ENCODE results near the gene GARIN1A. TPM values are rescaled to one million over a fixed set of nuclear protein-coding genes. Genes with fewer than 3 reads are reported as not detected.

The GARIN1A gene
- total and polyA plus RNA-seq, 10 of the 15 experiments (the other 5 are each of a cell fraction or from before 2014, with no cell fraction given), result 0.04 to 0.43 (median 0.23) TPM; not detected in 1

GRCh38 chr7:128679920-128680319, 7.8 kb downstream of the GARIN1A start:
- no TSS peak for BruUV-seq (replicated peaks)
- Histone ChIP-seq H3K4me1 (ENCODE audit: control insufficient read depth, insufficient read depth, low read length) (no peaks in the 10 kb centered on the region), H3K27ac (ENCODE audit: control insufficient read depth, insufficient read depth) (no peak overlapping the region), H3K9ac (ENCODE audit: control insufficient read depth, insufficient read depth, low read length) (no peak overlapping the region), H3K9me3 (replicated peaks; ENCODE audit: control insufficient read depth, insufficient read depth, low read length) (no peaks in the 10 kb centered on the region), H4K20me1 (ENCODE audit: control insufficient read depth, insufficient read depth) (no peaks in the 10 kb centered on the region), H3K27me3 (replicated peaks in 1 of 2; ENCODE audit: control insufficient read depth in 2 of 2, insufficient read depth in 2 of 2, low read length in 1 of 2) (no peaks in the 10 kb centered on the region), H3K4me2 (ENCODE audit: control insufficient read depth, insufficient read depth) (no peak overlapping the region), H3K4me3 (no peak overlapping the region), H3K79me2 (ENCODE audit: control insufficient read depth, insufficient read depth, low read length) (no peaks in the 10 kb centered on the region), H3K36me3 (ENCODE audit: control insufficient read depth in 2 of 2, insufficient read depth in 2 of 2, low read length in 1 of 2) (no peaks in the 10 kb centered on the region), H2AFZ (ENCODE audit: control insufficient read depth, low read depth, low read length) (no peak overlapping the region; the same call in 1 of the 2 replicates)
- 50% methylated on average over 6 of the region's 6 CpGs for WGBS (ENCODE audit: insufficient coverage, insufficient replicate concordance, low lambda C conversion rate, missing lambda C conversion rate)
- in situ Hi-C loops (cut with MboI), result no loop called here
- peak; percentile 80 for ATAC-seq
- intact Hi-C loops (cut with micrococcal nuclease; ENCODE audit: unreplicated experiment), result no loop called here
- no peak for DNase-seq (ENCODE audit: low read depth, low spot score)
- no peak for FAIRE-seq
- SMC1A ChIA-PET (ENCODE audit: uncharacterized antibody, unreplicated experiment), result interaction anchor here (0.6 to 3.4 kb wide), 4 partner anchors 29 to 1224 kb away, joined by 3 to 13 read pairs (median 4); partner anchors contain the start of gene CALU
- POLR2A ChIA-PET, result interaction anchor here (1.0 to 3.9 kb wide), 5 partner anchors 28 to 226 kb away, joined by 3 to 25 read pairs (median 4); partner anchors contain the start of gene CALU
- CTCF ChIA-PET, result interaction anchor here (0.9 to 2.4 kb wide), 5 partner anchors 10 to 205 kb away, joined by 3 to 8 read pairs (median 4); partner anchors contain the start of gene CALU
- RAD21 ChIA-PET (ENCODE audit: unreplicated experiment), result interaction anchor here (1.0 to 2.1 kb wide), 5 partner anchors 17 to 203 kb away, joined by 3 to 6 read pairs (median 4); no protein-coding TSS in a partner anchor
- TF ChIP-seq SMAD5 (IDR thresholded peaks at IDR 0.05; ENCODE audit: low read depth) (no peak), SUZ12 (IDR thresholded peaks at IDR 0.05; ENCODE audit: unreplicated experiment) (no peak), IKZF2 (IDR thresholded peaks at IDR 0.05) (peak in 1 of 2 experiments; percentile 51; a peak in 1 of 4 replicates), ESRRA (IDR thresholded peaks at IDR 0.05; ENCODE audit: low read length) (no peak), FOS (IDR thresholded peaks at IDR 0.05; ENCODE audit: borderline replicate concordance, extremely low read depth, insufficient read length) (no peak), GATAD2B (conservative IDR thresholded peaks at IDR 0.05; ENCODE audit: low read depth) (peak; percentile 59; the same call in 1 of the 2 replicates), ZBED1 (IDR thresholded peaks at IDR 0.05; ENCODE audit: borderline replicate concordance) (no peak), MLLT1 (IDR thresholded peaks at IDR 0.05) (no peak), JUND (IDR thresholded peaks at IDR 0.05; ENCODE audit: low read depth, low read length) (no peak), CREB1 (IDR thresholded peaks at IDR 0.05; ENCODE audit: low read depth) (no peak), ZNF687 (IDR thresholded peaks at IDR 0.05) (peak; percentile 84), ZNF207 (IDR thresholded peaks at IDR 0.05; ENCODE audit: borderline replicate concordance) (no peak), NR2C2 (IDR thresholded peaks at IDR 0.05; ENCODE audit: borderline replicate concordance, control insufficient read depth, insufficient read length, low read depth) (no peak), ETV6 (conservative IDR thresholded peaks at IDR 0.05 in 1 of 2, IDR thresholded peaks at IDR 0.05 in 1 of 2; ENCODE audit: borderline replicate concordance in 1 of 2, low read depth in 1 of 2) (no peak), LARP7 (IDR thresholded peaks at IDR 0.05) (no peak), PKNOX1 (IDR thresholded peaks at IDR 0.05) (no peak), NR2F1 (conservative IDR thresholded peaks at IDR 0.05) (peak; percentile 96), ATF7 (IDR thresholded peaks at IDR 0.05; ENCODE audit: low read depth) (0 out of 2 replicates have a peak, but pooled peaks have one; percentile 46)

Data from GM12878 (cell line).